GM23248 (cell line): ENCODE measurements around the gene ARPC5L. TPM values are rescaled to one million over a fixed set of nuclear protein-coding genes. Genes with fewer than 3 reads are reported as not detected.
A peak's percentile ranks its signal among the peaks of the same experiment; 100 is the strongest.

Source experiments
- DNase-seq: peaks from one replicate; pipeline ENCODE4 v3.0.0-alpha.2; 2015
- H2AFZ ChIP-seq: fragments of 200-600 bp; sonication (generic); 2 replicates; pipeline ENCODE4 v1.6.1; 2016; ENCODE audit warnings: antibody characterized with exemption
- H3F3A ChIP-seq: fragments of 200-600 bp; sonication (generic); 2 replicates; pipeline ENCODE4 v1.6.1; 2016; ENCODE audit warnings: mild to moderate bottlenecking, antibody characterized with exemption, mixed run types; ENCODE audit not compliant: insufficient read depth
- H3K27ac ChIP-seq: fragments of 200-600 bp; sonication (generic); 2 replicates; pipeline ENCODE4 v1.5.1; 2016; ENCODE audit warnings: mild to moderate bottlenecking
- H3K27me3 ChIP-seq: fragments of 200-600 bp; sonication (generic); replicated peaks from 2 replicates; pipeline ENCODE4 v1.6.1; 2016; ENCODE audit warnings: mild to moderate bottlenecking; ENCODE audit not compliant: insufficient read depth
- H3K36me3 ChIP-seq: fragments of 200-600 bp; sonication (generic); 2 replicates; pipeline ENCODE4 v1.6.1; 2016; ENCODE audit warnings: low read depth, mild to moderate bottlenecking
- H3K4me1 ChIP-seq: fragments of 200-600 bp; sonication (generic); 2 replicates; pipeline ENCODE4 v1.6.1; 2016; ENCODE audit warnings: mild to moderate bottlenecking; ENCODE audit not compliant: insufficient read depth
- H3K4me2 ChIP-seq: fragments of 200-600 bp; sonication (generic); one replicate; pipeline ENCODE4 v1.6.1; 2016; ENCODE audit warnings: mild to moderate bottlenecking; ENCODE audit not compliant: unreplicated experiment
- H3K4me3 ChIP-seq: fragments of 200-600 bp; sonication (generic); 2 replicates; pipeline ENCODE4 v1.5.1; 2016; ENCODE audit warnings: mild to moderate bottlenecking
- H3K79me2 ChIP-seq: fragments of 200-600 bp; sonication (generic); 2 replicates; pipeline ENCODE4 v1.6.1; 2016; ENCODE audit warnings: mild to moderate bottlenecking; ENCODE audit not compliant: insufficient read depth
- H3K9ac ChIP-seq: fragments of 200-600 bp; sonication (generic); 2 replicates; pipeline ENCODE4 v1.6.1; 2016; ENCODE audit warnings: mild to moderate bottlenecking
- H3K9me2 ChIP-seq: fragments of 200-600 bp; sonication (generic); 2 replicates; pipeline ENCODE4 v1.6.1; 2016; ENCODE audit warnings: mixed run types, mild to moderate bottlenecking, moderate library complexity; ENCODE audit not compliant: insufficient read depth
- H3K9me3 ChIP-seq: fragments of 200-600 bp; sonication (generic); one replicate; pipeline ENCODE4 v1.6.1; 2017; ENCODE audit warnings: low read depth
- H4K20me1 ChIP-seq: fragments of 200-600 bp; sonication (generic); 2 replicates; pipeline ENCODE4 v1.6.0; 2016; ENCODE audit not compliant: insufficient read depth
- EZH2 ChIP-seq: fragments of 200-600 bp; sonication (generic); IDR thresholded peaks from 2 replicates; pipeline ENCODE4 v1.6.1; 2018; ENCODE audit warnings: antibody characterized with exemption, mild to moderate bottlenecking; ENCODE audit not compliant: insufficient read depth, poor library complexity, severe bottlenecking
- EZH2phosphoT487 ChIP-seq: fragments of 200-600 bp; sonication (generic); IDR thresholded peaks from 2 replicates; pipeline ENCODE4 v1.6.1; 2018; ENCODE audit warnings: antibody characterized with exemption, moderate library complexity, mild to moderate bottlenecking, low read depth; ENCODE audit not compliant: insufficient read depth
- WGBS, 2 experiments: methylation state at CpG; one replicate each; pipeline ENCODE4 v1.1.6; 2015 to 2017; ENCODE audit warnings: low lambda C conversion rate in 2 of 2, low coverage in 1 of 2; ENCODE audit errors: missing lambda C conversion rate in 2 of 2; 5-methylcytosine and 5-hydroxymethylcytosine counted together
- in situ Hi-C: fragments of 300-500 bp; cut with MboI; formaldehyde crosslinking; loops from 2 replicates; pipeline ENCODE4 v1.15.0; 2020
- polyA plus RNA-seq: library from polyadenylated mRNA; unstranded; fragments of >200 nt; fragmentation: Nextera tagmentation; extraction: Ambion mirVana; gene quantifications from 2 replicates; pipeline ENCODE4 v1.2.1, GENCODE V29; 2016
- total RNA-seq: library from RNA; depleted of rRNA; stranded (reverse); fragments of >200 nt; shearing (Covaris generic); gene quantifications from 2 replicates; pipeline ENCODE4 v1.2.3, GENCODE V29; 2014

Gene ARPC5L
- total and polyA plus RNA-seq, 2 experiments from 2014 or later: 31.5 to 77.6 TPM

DNA sequence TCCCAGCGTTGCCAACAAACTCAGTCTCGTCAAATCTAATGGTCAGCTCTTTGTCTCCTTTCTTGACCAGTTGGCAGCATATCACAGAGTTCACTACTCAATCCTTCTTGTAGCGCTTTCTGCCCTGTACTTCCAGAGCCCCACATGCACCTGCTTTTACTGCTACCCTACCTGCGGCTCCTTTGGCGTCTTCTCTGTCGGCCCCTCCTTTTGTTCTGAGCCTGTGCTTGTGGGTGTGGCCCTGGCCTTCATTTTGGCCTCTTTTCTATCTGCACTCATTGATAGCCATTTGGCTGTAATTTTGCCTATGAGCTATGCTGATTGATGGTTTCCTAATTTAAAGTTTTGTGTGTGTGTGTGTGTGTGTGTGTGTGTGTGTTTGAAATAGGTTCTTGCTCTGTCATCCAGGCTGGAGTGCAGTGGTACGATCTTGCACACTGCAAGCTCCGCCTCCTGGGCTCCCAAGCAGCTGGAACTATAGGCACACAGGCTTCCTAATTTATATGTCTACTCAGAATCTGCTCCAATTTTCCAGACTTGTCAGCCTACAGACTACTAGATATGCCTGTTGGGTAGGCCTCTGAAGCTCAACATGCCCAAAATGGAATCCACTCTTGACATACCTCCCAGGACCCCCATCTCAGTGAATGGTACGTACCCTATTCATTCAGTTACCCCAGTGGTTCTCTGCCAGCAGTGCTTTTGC, 32.3 kb downstream of the ARPC5L start:
- no peaks in the 10 kb centered on the region for H4K20me1 ChIP-seq
- no peak overlapping the region for H3K27ac ChIP-seq
- no peak overlapping the region for H3K4me3 ChIP-seq
- 85 to 87% methylated on average over 9 of the region's 9 CpGs for WGBS, 2 experiments
- no peak for DNase-seq
- in situ Hi-C loops: no loop called here
- H3K9me3 ChIP-seq: no peaks in the 10 kb centered on the region
- no peaks in the 10 kb centered on the region for H3K9me2 ChIP-seq
- no peaks in the 10 kb centered on the region for H3K27me3 ChIP-seq
- no peaks in the 10 kb centered on the region for H3K79me2 ChIP-seq
- no peak overlapping the region for H3K9ac ChIP-seq
- H2AFZ ChIP-seq: no peak overlapping the region
- H3K4me2 ChIP-seq: no peak overlapping the region
- H3F3A ChIP-seq: no peaks in the 10 kb centered on the region
- H3K36me3 ChIP-seq: peaks cover 9% of the 10 kb centered on the region; the same call in 1 of the 2 replicates
- H3K4me1 ChIP-seq: no peaks in the 10 kb centered on the region
- TF ChIP-seq EZH2 (no peak), EZH2phosphoT487 (no peak)

DNA sequence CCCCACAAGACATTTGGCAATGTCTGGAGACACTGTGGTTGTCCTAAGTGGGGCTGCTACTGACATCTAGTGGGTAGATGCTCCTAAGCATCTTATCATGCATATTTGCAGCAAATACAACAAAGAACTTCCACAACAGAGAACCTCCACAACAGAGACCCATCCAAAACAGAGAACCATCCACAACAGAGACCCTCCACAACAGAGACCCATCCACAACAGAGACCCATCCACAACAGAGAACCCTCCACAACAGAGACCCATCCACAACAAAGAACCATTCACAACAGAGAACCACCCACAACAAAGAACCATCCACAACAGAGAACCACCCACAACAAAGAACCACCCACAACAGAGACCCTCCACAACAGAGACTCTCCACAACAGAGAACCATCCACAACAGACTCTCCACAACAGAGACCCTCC, 32.8 kb downstream of the ARPC5L start:
- DNase-seq: peak; percentile 64
- TF ChIP-seq EZH2phosphoT487 (no peak), EZH2 (no peak)
- in situ Hi-C loops: no loop called here

DNA sequence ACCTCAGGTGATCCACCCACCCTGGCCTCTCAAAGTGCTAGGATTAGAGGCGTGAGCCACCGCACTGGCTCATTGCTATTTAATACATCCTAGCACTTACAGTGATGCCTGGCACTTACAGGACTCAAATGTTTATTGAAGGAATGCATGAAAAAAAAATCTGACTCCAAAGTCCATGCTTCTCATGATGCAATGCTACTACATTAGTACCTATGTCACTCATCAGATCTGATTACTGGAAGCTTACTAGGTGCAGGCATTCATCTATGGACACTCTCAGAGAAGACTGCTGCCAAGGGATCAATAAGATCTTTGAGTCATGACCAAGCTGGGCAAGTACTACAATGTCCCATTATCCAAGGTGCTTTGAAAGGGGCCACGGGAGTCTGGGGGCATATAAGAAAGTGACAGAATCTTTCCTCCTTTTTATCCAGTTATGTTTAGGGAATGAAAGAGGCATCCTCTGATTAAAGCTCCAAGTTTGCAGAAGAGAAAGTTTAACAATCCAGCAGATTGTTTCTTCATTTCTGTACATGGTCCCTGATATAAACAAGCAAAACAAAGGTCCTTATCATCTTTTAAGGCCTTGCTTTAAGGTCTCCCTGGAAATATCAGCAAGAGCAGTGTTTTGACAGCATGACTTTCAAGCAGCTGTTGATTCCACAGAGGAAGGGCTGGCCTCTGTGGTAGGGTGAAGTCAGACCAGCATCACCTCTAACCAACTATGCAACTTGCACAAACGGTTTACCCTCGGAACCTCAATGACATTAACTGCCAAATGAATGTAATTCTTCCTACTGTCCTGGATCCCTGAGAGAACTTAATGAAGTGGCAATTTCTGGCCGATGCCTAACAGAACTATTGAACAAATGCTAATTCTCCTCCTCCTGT, 35.9 kb downstream of the ARPC5L start:
- no peaks in the 10 kb centered on the region for H3K79me2 ChIP-seq
- TF ChIP-seq EZH2 (no peak), EZH2phosphoT487 (no peak)
- 83 to 84% methylated on average over 6 of the region's 6 CpGs for WGBS, 2 experiments
- H3K4me1 ChIP-seq: peaks cover 2% of the 10 kb centered on the region; the same call in 1 of the 2 replicates
- no peaks in the 10 kb centered on the region for H3K9me3 ChIP-seq
- in situ Hi-C loops: no loop called here
- H3K9ac ChIP-seq: no peak overlapping the region
- H3F3A ChIP-seq: peaks cover 2% of the 10 kb centered on the region; the same call in 1 of the 2 replicates
- H3K27ac ChIP-seq: no peak overlapping the region
- no peaks in the 10 kb centered on the region for H4K20me1 ChIP-seq
- no peaks in the 10 kb centered on the region for H3K9me2 ChIP-seq
- H3K4me3 ChIP-seq: no peak overlapping the region
- no peak for DNase-seq
- H3K36me3 ChIP-seq: peaks cover 9% of the 10 kb centered on the region; the same call in 1 of the 2 replicates
- H3K27me3 ChIP-seq: no peaks in the 10 kb centered on the region
- no peak overlapping the region for H3K4me2 ChIP-seq
- no peak overlapping the region for H2AFZ ChIP-seq

More for the DNA sequence above, 32.8 kb downstream of the ARPC5L start:
- Histone ChIP-seq H4K20me1 (no peaks in the 10 kb centered on the region), H3K4me1 (no peaks in the 10 kb centered on the region), H3K9me2 (no peaks in the 10 kb centered on the region), H3K27ac (no peak overlapping the region), H3K36me3 (peaks cover 9% of the 10 kb centered on the region; the same call in 1 of the 2 replicates), H3F3A (no peaks in the 10 kb centered on the region), H3K79me2 (no peaks in the 10 kb centered on the region), H3K4me2 (no peak overlapping the region), H3K9me3 (no peaks in the 10 kb centered on the region), H3K9ac (no peak overlapping the region), H2AFZ (no peak overlapping the region), H3K4me3 (no peak overlapping the region), H3K27me3 (no peaks in the 10 kb centered on the region)

DNA sequence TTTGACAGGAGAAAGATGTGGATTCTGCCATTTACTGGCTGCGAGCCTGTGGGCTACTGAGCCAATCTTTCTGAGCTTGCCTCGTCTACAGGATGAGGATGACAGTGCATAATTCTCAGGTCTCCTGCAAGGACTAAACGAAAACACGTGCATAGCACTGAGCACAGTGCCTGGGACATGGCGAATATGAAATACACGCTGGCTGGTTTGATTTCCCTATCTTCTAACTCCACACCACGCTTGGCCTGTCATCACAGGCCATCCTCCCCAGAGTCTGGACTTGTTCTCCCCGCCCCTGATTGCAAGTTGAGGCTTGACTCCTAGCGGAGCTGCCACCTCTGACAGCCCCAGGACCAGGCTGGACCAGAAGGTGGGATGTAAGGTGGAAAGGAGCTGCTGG, 37.9 kb downstream of the ARPC5L start:
- H3K79me2 ChIP-seq: no peaks in the 10 kb centered on the region
- H3K27me3 ChIP-seq: no peaks in the 10 kb centered on the region
- no peak overlapping the region for H3K4me2 ChIP-seq
- no peak overlapping the region for H2AFZ ChIP-seq
- peaks cover 2% of the 10 kb centered on the region; the same call in 1 of the 2 replicates for H3K4me1 ChIP-seq
- H4K20me1 ChIP-seq: no peaks in the 10 kb centered on the region
- no peaks in the 10 kb centered on the region; the same call in 1 of the 2 replicates for H3K36me3 ChIP-seq
- H3K9me2 ChIP-seq: no peaks in the 10 kb centered on the region
- H3K27ac ChIP-seq: no peak overlapping the region
- no peak overlapping the region for H3K4me3 ChIP-seq
- H3K9me3 ChIP-seq: no peaks in the 10 kb centered on the region
- no peak for DNase-seq
- WGBS, 2 experiments: 98 to 99% methylated on average over 9 of the region's 9 CpGs
- in situ Hi-C loops: no loop called here
- no peak overlapping the region for H3K9ac ChIP-seq
- peaks cover 6% of the 10 kb centered on the region; the same call in 1 of the 2 replicates for H3F3A ChIP-seq
- no peak for TF ChIP-seq EZH2phosphoT487
- TF ChIP-seq EZH2: no peak
